HG03432 (cell line): ENCODE measurements around the gene TMEM95.

Source experiments
- ATAC-seq: cut with Tn5 transposase; IDR thresholded peaks from one replicate; pipeline ENCODE4 v1.9.1; 2021; ENCODE audit warnings: mild to moderate bottlenecking, moderate library complexity; ENCODE audit not compliant: unreplicated experiment

The TMEM95 gene

GRCh38 chr17:7355053-7355452, at the start of gene TMEM95:
Gene TMEM95, plus strand, starts transcription at chr17:7355156. Its CDS starts 49 bp downstream, at chr17:7355205.
- no peak for ATAC-seq

GRCh38 chr17:7306911-7307685, 47.9 kb upstream of the TMEM95 start, which contains the start of gene EIF5A:
Gene EIF5A, plus strand, starts transcription at chr17:7307628. Its CDS starts 2,008 bp downstream, at chr17:7309636.
- peak; percentile 69 for ATAC-seq

- ATAC-seq = no peak
Observed at GRCh38 chr17:7307686-7308624, 47.0 kb upstream of the TMEM95 start.

- ATAC-seq = peak; percentile 17
Observed at GRCh38 chr17:7308625-7309433, 46.1 kb upstream of the TMEM95 start.

GRCh38 chr17:7309628-7310027, 45.3 kb upstream of the TMEM95 start:
- ATAC-seq = no peak

GRCh38 chr17:7311110-7311705, 43.7 kb upstream of the TMEM95 start:
- no peak for ATAC-seq

GRCh38 chr17:7312432-7313087, 42.4 kb upstream of the TMEM95 start:
- ATAC-seq = no peak

GRCh38 chr17:7313088-7313889, 41.7 kb upstream of the TMEM95 start:
- no peak for ATAC-seq

GRCh38 chr17:7313890-7314718, 40.9 kb upstream of the TMEM95 start:
- ATAC-seq = no peak

GRCh38 chr17:7314719-7315569, 40.0 kb upstream of the TMEM95 start, which contains the start of gene GPS2:
Gene GPS2, minus strand, starts transcription at chr17:7315360. Its CDS starts 308 bp downstream, at chr17:7315052.
- ATAC-seq = peak; percentile 76

- ATAC-seq = no peak
Observed at GRCh38 chr17:7315570-7316235, 39.3 kb upstream of the TMEM95 start.

GRCh38 chr17:7317161-7317803, 37.7 kb upstream of the TMEM95 start:
- no peak for ATAC-seq

GRCh38 chr17:7318121-7318860, 36.7 kb upstream of the TMEM95 start:
- ATAC-seq = no peak

GRCh38 chr17:7321466-7321865, 33.5 kb upstream of the TMEM95 start:
- ATAC-seq = no peak

- no peak for ATAC-seq
Observed at GRCh38 chr17:7322520-7323194, 32.3 kb upstream of the TMEM95 start.
